K562 (cell line): Measurements from ENCODE around the gene TRIM24. TPM values are rescaled to one million over a fixed set of nuclear protein-coding genes. Genes with fewer than 3 reads are reported as not detected.

Source experiments
- ETS1 ChIP-seq: conservative IDR thresholded peaks from 2 replicates; pipeline ENCODE4 v1.6.1; 2011; ENCODE audit warnings: low read depth, mild to moderate bottlenecking, low read length; ENCODE audit not compliant: control insufficient read depth
- FOS ChIP-seq: IDR thresholded peaks from 3 replicates; pipeline ENCODE4 v1.6.1; 2011; ENCODE audit not compliant: insufficient read length; ENCODE audit errors: extremely low read depth
- GABPB1 ChIP-seq: sonication (generic); formaldehyde crosslinking; IDR thresholded peaks from 2 replicates; pipeline ENCODE4 v1.8.0; 2022; ENCODE audit warnings: mild to moderate bottlenecking, missing genetic modification reagents
- GABPB2 ChIP-seq: fragments of 250-450 bp; sonication (Bioruptor Pico); conservative IDR thresholded peaks from 2 replicates; pipeline ENCODE4 v1.5.1; 2021; ENCODE audit warnings: mild to moderate bottlenecking
- GATA2 ChIP-seq: sonication (generic); formaldehyde crosslinking; IDR thresholded peaks from 2 replicates; pipeline ENCODE4 v1.4.0; 2020; ENCODE audit warnings: mild to moderate bottlenecking, missing genetic modification reagents
- GATAD2B ChIP-seq: fragments of 450-650 bp; IDR thresholded peaks from 2 replicates; pipeline ENCODE4 v1.6.1; 2017; ENCODE audit warnings: mild to moderate bottlenecking, borderline replicate concordance
- GTF2B ChIP-seq: IDR thresholded peaks from 2 replicates; pipeline ENCODE4 v1.6.1; 2011; ENCODE audit not compliant: insufficient read length; ENCODE audit errors: extremely low read depth
- KLF13 ChIP-seq: fragments of 450-650 bp; IDR thresholded peaks from 2 replicates; pipeline ENCODE4 v1.6.1; 2016; ENCODE audit warnings: missing genetic modification characterization, low read depth, mild to moderate bottlenecking, missing compliant biosample characterization, moderate library complexity, borderline replicate concordance
- NCOR1 ChIP-seq: fragments of 450-650 bp; IDR thresholded peaks from 2 replicates; pipeline ENCODE4 v1.6.1; 2016; ENCODE audit warnings: mild to moderate bottlenecking, moderate library complexity
- PTTG1 ChIP-seq: fragments of 450-650 bp; IDR thresholded peaks from 2 replicates; pipeline ENCODE4 v1.6.1; 2016; ENCODE audit warnings: low read depth, mild to moderate bottlenecking, missing genetic modification characterization, missing compliant biosample characterization
- RBBP5 ChIP-seq: fragments of 200-600 bp; sonication (generic); IDR thresholded peaks from 2 replicates; pipeline ENCODE4 v1.6.1; 2012; ENCODE audit warnings: borderline replicate concordance, mild to moderate bottlenecking, low read length, control low read depth, inconsistent platforms; ENCODE audit not compliant: insufficient read depth, poor library complexity, severe bottlenecking
- RERE ChIP-seq: sonication (generic); formaldehyde crosslinking; IDR thresholded peaks from 2 replicates; pipeline ENCODE4 v1.8.0; 2023; ENCODE audit warnings: missing genetic modification reagents, mild to moderate bottlenecking, borderline replicate concordance
- RHOXF2B ChIP-seq: fragments of 250-450 bp; sonication (Bioruptor Pico); conservative IDR thresholded peaks from 2 replicates; pipeline ENCODE4 v1.5.1; 2021
- SOX6 ChIP-seq: fragments of 450-650 bp; IDR thresholded peaks from 2 replicates; pipeline ENCODE4 v1.6.1; 2014; ENCODE audit warnings: mild to moderate bottlenecking
- YY1 ChIP-seq, 3 experiments: IDR thresholded peaks; 2 replicates each; pipeline ENCODE4 v1.6.1; 2011; ENCODE audit warnings: low read length in 2 of 3, mild to moderate bottlenecking in 2 of 3, moderate library complexity in 2 of 3, borderline replicate concordance in 1 of 3, control low read depth in 1 of 3, low read depth in 1 of 3; ENCODE audit not compliant: insufficient read depth in 3 of 3, insufficient replicate concordance in 2 of 3, control insufficient read depth in 1 of 3, insufficient read length in 1 of 3; ENCODE audit errors: extremely low read depth in 1 of 3
- ZNF707 ChIP-seq: fragments of 250-450 bp; sonication (Bioruptor Pico); conservative IDR thresholded peaks from 2 replicates; pipeline ENCODE4 v1.8.0; 2022; ENCODE audit warnings: inconsistent platforms, mild to moderate bottlenecking, moderate library complexity
- polyA plus RNA-seq, 8 experiments: library from polyadenylated mRNA; depleted of rRNA in 4 of 8; stranded (reverse) in 5 of 8; unstranded in 3 of 8; fragments of >200 nt; fragmentation: Nextera tagmentation in 2 of 8; fragmentation: Illumina TruSeq in 1 of 8; extraction: Ambion mirVana in 2 of 8; extraction: Trizol in 1 of 8; gene quantifications; 2 replicates each; pipeline versions ENCODE4 v1.2.1 to v1.2.3, GENCODE V29; 2011 to 2014; ENCODE audit warnings: inconsistent platforms in 1 of 8, missing spikeins in 1 of 8
- total RNA-seq, 7 experiments: library from RNA; depleted of rRNA in 6 of 7; stranded (reverse); fragments of >200 nt in 6 of 7; fragmentation: Illumina TruSeq in 2 of 7; extraction: Trizol in 2 of 7; gene quantifications; 2 replicates each; pipeline versions ENCODE4 v1.2.1 to v1.2.3, GENCODE V29; 2011 to 2021; ENCODE audit warnings: low replicate concordance in 1 of 7

The TRIM24 gene
- total and polyA plus RNA-seq, 9 of the 15 experiments (the other 6 are each of a cell fraction or from before 2014, with no cell fraction given) = 13.4 to 74.0 (median 41.7) TPM

- TF ChIP-seq ETS1 (no peak), PTTG1 (peak; percentile 68; the same call in 1 of the 2 replicates), GATAD2B (no peak), SOX6 (peak; percentile 67; the same call in 1 of the 2 replicates), NCOR1 (peak; percentile 19; the same call in 1 of the 2 replicates), GTF2B (no peak), YY1 (IDR thresholded peaks at IDR 0.05; ENCODE audit: borderline replicate concordance in 1 of 3, control insufficient read depth in 1 of 3, extremely low read depth in 1 of 3, insufficient read depth in 3 of 3, insufficient read length in 1 of 3, insufficient replicate concordance in 2 of 3, low read depth in 1 of 3, low read length in 2 of 3) (no peak), RERE (CRISPR knock-in tag) (no peak), KLF13 (no peak), FOS (no peak), RBBP5 (no peak), GATA2 (peak; percentile 26; the same call in 1 of the 2 replicates), ZNF707 (CRISPR knock-in tag) (peak; percentile 63; the same call in 1 of the 2 replicates), GABPB2 (CRISPR knock-in tag) (no peak), GABPB1 (CRISPR knock-in tag) (no peak), RHOXF2B (CRISPR knock-in tag) (no peak)
These were observed 28.5 kb upstream of the TRIM24 start (continued) for GRCh38 chr7:138431517-138431916.
